ENCODE measurements around the gene NEK2.

Gene NEK2

GRCh38 chr1:211685823-211686222 is 10.4 kb upstream of the NEK2 start:
- TF ChIP-seq RAD21 (IDR thresholded peaks at IDR 0.05; ENCODE audit: low read depth) (no peak), USF1 (IDR thresholded peaks at IDR 0.05) (no peak), EGR1 (IDR thresholded peaks at IDR 0.05) (no peak), CEBPB (IDR thresholded peaks at IDR 0.05) (no peak), YY1 (IDR thresholded peaks at IDR 0.05; ENCODE audit: low read depth) (no peak)

GRCh38 chr1:211684791-211685190 is 9.4 kb upstream of the NEK2 start:
- TF ChIP-seq EP300 (IDR thresholded peaks at IDR 0.05; ENCODE audit: borderline replicate concordance) (no peak), MAX (IDR thresholded peaks at IDR 0.05) (no peak), TEAD4 (IDR thresholded peaks at IDR 0.05) (no peak), TAF1 (IDR thresholded peaks at IDR 0.05; ENCODE audit: low read depth) (no peak), USF1 (IDR thresholded peaks at IDR 0.05) (no peak), YY1 (IDR thresholded peaks at IDR 0.05; ENCODE audit: low read depth) (no peak), CEBPB (IDR thresholded peaks at IDR 0.05) (no peak), REST (IDR thresholded peaks at IDR 0.05; ENCODE audit: low read depth) (no peak), RAD21 (IDR thresholded peaks at IDR 0.05; ENCODE audit: low read depth) (no peak), CREB1 (IDR thresholded peaks at IDR 0.05; ENCODE audit: low read depth) (no peak), TCF12 (IDR thresholded peaks at IDR 0.05; ENCODE audit: low read depth) (no peak), FOXM1 (IDR thresholded peaks at IDR 0.05; ENCODE audit: borderline replicate concordance, low read depth) (no peak), EGR1 (IDR thresholded peaks at IDR 0.05) (no peak), ZBTB7A (IDR thresholded peaks at IDR 0.05; ENCODE audit: low read depth) (no peak), NFIC (IDR thresholded peaks at IDR 0.05) (no peak)

GRCh38 chr1:211684331-211684730 is 8.9 kb upstream of the NEK2 start:
- no peak for TF ChIP-seq NFIC (IDR thresholded peaks at IDR 0.05)
- TF ChIP-seq ZBTB7A (IDR thresholded peaks at IDR 0.05; ENCODE audit: low read depth) = no peak
- TF ChIP-seq TEAD4 (IDR thresholded peaks at IDR 0.05) = no peak
- TF ChIP-seq RAD21 (IDR thresholded peaks at IDR 0.05; ENCODE audit: low read depth) = no peak
- TF ChIP-seq YY1 (IDR thresholded peaks at IDR 0.05; ENCODE audit: low read depth) = no peak
- no peak for TF ChIP-seq CEBPB (IDR thresholded peaks at IDR 0.05)
- TF ChIP-seq REST (IDR thresholded peaks at IDR 0.05; ENCODE audit: low read depth) = no peak
- TF ChIP-seq FOXM1 (IDR thresholded peaks at IDR 0.05; ENCODE audit: borderline replicate concordance, low read depth) = no peak
- TF ChIP-seq TAF1 (IDR thresholded peaks at IDR 0.05; ENCODE audit: low read depth) = no peak
- TF ChIP-seq TCF12 (IDR thresholded peaks at IDR 0.05; ENCODE audit: low read depth) = no peak
- TF ChIP-seq MAX (IDR thresholded peaks at IDR 0.05) = no peak
- no peak for TF ChIP-seq EP300 (IDR thresholded peaks at IDR 0.05; ENCODE audit: borderline replicate concordance)
- no peak for TF ChIP-seq USF1 (IDR thresholded peaks at IDR 0.05)
- TF ChIP-seq EGR1 (IDR thresholded peaks at IDR 0.05) = no peak
- no peak for TF ChIP-seq CREB1 (IDR thresholded peaks at IDR 0.05; ENCODE audit: low read depth)

GRCh38 chr1:211683396-211684297 is 8.2 kb upstream of the NEK2 start:
- TF ChIP-seq ZBTB7A (IDR thresholded peaks at IDR 0.05; ENCODE audit: low read depth) = no peak
- TF ChIP-seq FOXM1 (IDR thresholded peaks at IDR 0.05; ENCODE audit: borderline replicate concordance, low read depth) = no peak
- TF ChIP-seq CREB1 (IDR thresholded peaks at IDR 0.05; ENCODE audit: low read depth) = no peak
- TF ChIP-seq NFIC (IDR thresholded peaks at IDR 0.05) = no peak
- no peak for TF ChIP-seq TAF1 (IDR thresholded peaks at IDR 0.05; ENCODE audit: low read depth)

- TF ChIP-seq RAD21 (IDR thresholded peaks at IDR 0.05; ENCODE audit: low read depth) = peak; percentile 89
- TF ChIP-seq TEAD4 (IDR thresholded peaks at IDR 0.05) = no peak
Observed at GRCh38 chr1:211680752-211681327, 5.4 kb upstream of the NEK2 start.
